ENCODE measurements around the gene BTBD2. TPM values are rescaled to one million over a fixed set of nuclear protein-coding genes. Genes with fewer than 3 reads are reported as not detected.

Gene BTBD2
- total RNA-seq, 1 donor from 2014 or later: 118 TPM

DNA sequence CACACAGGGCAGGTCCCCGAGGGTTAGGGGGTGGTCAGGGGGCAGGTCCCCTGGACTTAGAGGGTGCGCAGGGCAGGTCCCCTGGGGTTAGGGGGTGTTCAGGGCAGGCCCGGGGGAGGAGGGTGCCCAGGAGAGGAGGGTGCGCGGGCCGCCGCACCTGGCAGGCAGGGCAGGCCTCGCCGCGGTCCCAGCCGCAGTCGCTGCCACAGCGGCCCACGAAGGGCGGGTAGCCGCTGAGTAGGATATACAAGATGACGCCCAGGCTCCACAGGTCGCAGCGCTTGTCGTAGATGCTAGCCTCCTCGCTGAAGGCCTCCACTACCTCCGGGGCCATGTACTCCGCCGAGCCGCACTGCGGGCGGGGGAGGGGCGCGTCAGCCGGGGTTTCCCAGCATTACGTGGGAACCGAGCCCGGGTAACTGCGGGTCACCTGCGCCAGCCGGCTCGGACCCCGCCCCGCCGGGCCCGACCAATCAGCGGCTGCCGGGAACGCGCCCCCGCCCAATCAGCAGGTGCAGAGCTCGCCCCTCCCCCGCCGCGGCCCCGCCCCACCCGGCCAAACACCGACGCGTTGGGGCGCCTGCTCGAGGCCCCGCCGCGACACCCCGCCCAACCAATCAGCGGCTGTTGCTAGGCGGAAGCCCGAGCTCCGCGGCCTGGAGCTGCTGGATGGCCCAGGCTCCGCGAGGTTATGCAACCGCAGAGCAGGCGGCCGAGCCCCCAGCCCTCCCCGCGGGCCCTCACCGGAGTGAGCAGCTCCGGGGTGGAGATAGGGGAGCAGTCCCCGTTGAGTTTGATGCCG, 26.4 kb upstream of the BTBD2 start:
- peak overlapping the region; percentile 92 for H3K27ac Mint-ChIP-seq

DNA sequence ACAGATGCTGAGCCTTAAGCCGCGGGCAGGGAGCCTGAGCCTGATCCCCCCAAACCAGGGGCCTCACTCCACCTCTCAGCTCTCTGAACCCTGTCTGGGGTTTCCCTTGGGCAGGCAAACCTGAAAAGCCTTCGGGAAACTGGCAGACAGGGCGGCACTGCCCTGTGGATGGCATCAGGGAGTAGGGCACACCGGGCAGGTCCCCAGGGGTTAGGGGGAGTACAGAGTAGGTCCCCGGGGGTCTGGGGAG, 25.8 kb upstream of the BTBD2 start:
- Mint-ChIP-seq H3K4me1 (peaks cover 11% of the 10 kb centered on the region), H3K27ac (peak overlapping the region; percentile 92)
- TF ChIP-seq, protein P1, sequence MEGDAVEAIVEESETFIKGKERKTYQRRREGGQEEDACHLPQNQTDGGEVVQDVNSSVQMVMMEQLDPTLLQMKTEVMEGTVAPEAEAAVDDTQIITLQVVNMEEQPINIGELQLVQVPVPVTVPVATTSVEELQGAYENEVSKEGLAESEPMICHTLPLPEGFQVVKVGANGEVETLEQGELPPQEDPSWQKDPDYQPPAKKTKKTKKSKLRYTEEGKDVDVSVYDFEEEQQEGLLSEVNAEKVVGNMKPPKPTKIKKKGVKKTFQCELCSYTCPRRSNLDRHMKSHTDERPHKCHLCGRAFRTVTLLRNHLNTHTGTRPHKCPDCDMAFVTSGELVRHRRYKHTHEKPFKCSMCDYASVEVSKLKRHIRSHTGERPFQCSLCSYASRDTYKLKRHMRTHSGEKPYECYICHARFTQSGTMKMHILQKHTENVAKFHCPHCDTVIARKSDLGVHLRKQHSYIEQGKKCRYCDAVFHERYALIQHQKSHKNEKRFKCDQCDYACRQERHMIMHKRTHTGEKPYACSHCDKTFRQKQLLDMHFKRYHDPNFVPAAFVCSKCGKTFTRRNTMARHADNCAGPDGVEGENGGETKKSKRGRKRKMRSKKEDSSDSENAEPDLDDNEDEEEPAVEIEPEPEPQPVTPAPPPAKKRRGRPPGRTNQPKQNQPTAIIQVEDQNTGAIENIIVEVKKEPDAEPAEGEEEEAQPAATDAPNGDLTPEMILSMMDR (IDR thresholded peaks at IDR 0.05; ENCODE audit: unreplicated experiment): no peak

More for the DNA sequence above, 26.4 kb upstream of the BTBD2 start:
- TF ChIP-seq, protein P1 (IDR thresholded peaks at IDR 0.05; ENCODE audit: unreplicated experiment): no peak
- H3K9me3 Mint-ChIP-seq: no peaks in the 10 kb centered on the region
- DNase-seq (ENCODE audit: low spot score in 2 of 2, unreplicated experiment in 2 of 2): peak; percentile 97 to 99
- peak overlapping the region; percentile 56 for H3K4me3 Mint-ChIP-seq
- H3K36me3 Mint-ChIP-seq: peaks cover 4% of the 10 kb centered on the region
- H3K27me3 Mint-ChIP-seq (ENCODE audit: low read depth): no peaks in the 10 kb centered on the region
- H3K4me1 Mint-ChIP-seq: peaks cover 11% of the 10 kb centered on the region

DNA sequence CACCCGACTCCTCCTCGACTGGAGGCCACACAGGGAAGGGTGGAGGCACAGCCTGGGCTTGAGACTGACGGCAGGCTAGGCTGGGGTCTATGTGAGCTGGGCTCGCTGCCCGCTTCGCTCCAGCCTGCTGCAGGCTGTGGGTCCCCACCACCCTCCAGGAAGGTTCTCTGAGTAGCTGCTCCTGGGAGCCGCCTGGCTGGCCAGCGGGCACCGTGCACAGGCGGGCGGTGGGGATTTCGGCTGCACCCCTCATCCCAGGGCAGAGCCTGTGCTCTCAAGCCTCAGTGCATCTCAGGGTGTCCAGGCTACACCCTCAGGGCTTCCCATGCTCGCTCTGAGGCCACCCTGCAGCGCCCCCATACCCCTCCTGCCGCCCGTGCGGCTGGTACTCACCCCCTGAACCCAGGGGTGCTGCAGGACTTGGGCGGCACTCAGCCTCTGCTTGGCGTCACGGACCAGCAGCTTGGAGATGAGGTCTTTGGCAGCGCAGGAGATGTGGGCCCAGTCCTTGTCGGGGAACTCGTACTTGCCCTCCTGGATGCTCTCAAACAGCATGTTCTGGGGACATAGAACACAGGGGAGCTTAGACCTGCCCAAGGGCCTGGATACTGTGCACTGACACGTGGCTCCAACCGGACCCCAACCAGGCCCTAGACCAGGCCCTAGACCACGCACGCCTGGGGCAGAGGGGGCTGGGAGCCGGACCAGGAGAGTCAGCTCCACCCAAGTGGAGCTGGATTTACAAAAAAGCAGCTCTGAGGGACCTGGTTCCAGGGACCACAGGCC, 25.3 kb upstream of the BTBD2 start:
- peaks cover 11% of the 10 kb centered on the region for H3K4me1 Mint-ChIP-seq

More for the DNA sequence above, 25.8 kb upstream of the BTBD2 start:
- Mint-ChIP-seq H3K36me3 (peaks cover 4% of the 10 kb centered on the region), H3K9me3 (no peaks in the 10 kb centered on the region), H3K27me3 (ENCODE audit: low read depth) (no peaks in the 10 kb centered on the region), H3K4me3 (peak overlapping the region; percentile 47)
- DNase-seq (ENCODE audit: low spot score in 2 of 2, unreplicated experiment in 2 of 2): no peak

DNA sequence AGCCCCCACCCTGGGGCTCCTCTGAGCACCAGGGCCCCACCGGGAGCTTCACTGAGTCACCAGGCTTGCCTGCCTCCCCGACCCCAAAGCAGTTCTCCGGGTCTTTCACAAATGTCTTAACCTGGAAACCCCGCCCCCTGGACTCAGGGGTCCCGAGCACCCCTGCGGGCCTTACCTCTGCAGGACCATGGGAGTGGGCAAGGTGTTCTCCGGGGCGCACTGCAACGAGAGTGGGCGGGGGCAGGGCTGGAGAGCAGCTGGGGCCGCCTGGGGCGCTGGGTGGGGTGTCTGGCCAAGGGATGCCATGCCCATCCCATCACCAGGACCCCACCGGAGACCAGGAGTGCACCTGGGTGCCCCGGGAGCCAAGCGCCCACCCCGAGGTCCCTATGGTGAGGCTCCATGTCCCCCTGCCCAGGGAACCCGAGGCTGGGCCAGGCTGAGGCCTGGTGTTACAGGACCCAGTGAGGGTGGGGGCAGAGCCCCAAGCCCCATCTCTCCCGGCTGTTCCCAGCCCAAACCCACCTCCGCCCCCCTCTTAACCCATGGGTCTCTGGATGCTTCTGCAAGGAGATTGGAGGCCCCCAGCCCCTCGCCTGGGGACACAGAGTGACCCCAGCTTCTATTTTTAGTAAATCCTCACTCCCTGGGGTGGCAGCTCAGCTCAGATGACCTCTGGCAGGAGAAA, 24.6 kb upstream of the BTBD2 start:
- peak overlapping the region; percentile 34 for H3K27ac Mint-ChIP-seq
- no peak overlapping the region for H3K4me3 Mint-ChIP-seq
- H3K9me3 Mint-ChIP-seq: no peaks in the 10 kb centered on the region
- no peak for DNase-seq (ENCODE audit: low spot score in 2 of 2, unreplicated experiment in 2 of 2)
- peaks cover 4% of the 10 kb centered on the region for H3K36me3 Mint-ChIP-seq
- peaks cover 11% of the 10 kb centered on the region for H3K4me1 Mint-ChIP-seq
- no peaks in the 10 kb centered on the region for H3K27me3 Mint-ChIP-seq (ENCODE audit: low read depth)
- TF ChIP-seq, protein P1 (IDR thresholded peaks at IDR 0.05; ENCODE audit: unreplicated experiment): no peak

More for the DNA sequence above, 25.3 kb upstream of the BTBD2 start:
- peak overlapping the region; percentile 92 for H3K27ac Mint-ChIP-seq
- no peak for DNase-seq (ENCODE audit: low spot score in 2 of 2, unreplicated experiment in 2 of 2)
- H3K27me3 Mint-ChIP-seq (ENCODE audit: low read depth): no peaks in the 10 kb centered on the region
- TF ChIP-seq, protein P1 (IDR thresholded peaks at IDR 0.05; ENCODE audit: unreplicated experiment): no peak
- peaks cover 4% of the 10 kb centered on the region for H3K36me3 Mint-ChIP-seq
- H3K4me3 Mint-ChIP-seq: peak overlapping the region; percentile 47
- H3K9me3 Mint-ChIP-seq: no peaks in the 10 kb centered on the region

DNA sequence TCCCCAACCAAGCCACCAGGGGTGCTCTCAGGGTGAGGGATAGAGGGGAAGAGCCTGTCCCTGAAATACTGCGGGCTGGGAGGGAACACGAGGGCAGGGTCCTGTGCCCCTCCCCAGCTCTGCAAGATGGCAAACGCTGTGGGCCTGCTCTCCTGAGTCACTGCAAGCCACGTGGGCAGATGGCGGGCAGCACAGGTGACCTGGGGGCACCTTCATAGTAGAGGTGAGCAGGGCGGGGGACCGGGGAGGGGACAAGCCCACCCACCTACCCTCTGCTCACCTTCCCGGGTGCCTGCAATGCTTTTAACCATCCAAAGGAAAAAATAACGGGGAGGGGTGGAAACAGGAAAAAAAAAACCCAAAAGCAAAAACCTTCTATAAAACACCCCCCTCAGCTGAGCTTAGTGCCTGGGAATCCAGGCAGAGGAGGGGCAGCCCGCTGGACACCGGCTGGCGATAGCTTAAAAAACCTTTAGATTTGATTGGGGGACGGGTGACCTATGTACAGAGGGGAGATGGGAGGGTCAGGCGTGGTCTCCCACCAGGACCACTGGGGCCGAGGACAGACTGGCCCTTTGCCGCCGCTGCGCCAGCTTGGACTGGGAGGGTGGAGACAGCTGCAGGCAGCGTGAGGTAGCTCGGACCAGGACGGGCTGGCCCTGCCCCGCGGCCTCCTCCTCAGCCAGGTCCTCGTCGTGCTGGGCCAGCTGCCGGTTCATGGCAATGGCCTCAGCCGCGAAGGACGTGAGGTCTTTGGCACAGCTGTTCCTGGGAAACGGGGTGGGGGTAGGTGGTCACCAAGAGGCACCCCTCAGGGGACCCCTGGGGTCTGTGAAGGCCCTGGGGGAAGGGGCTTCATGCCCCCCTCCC, 23.8 kb upstream of the BTBD2 start:
- Mint-ChIP-seq H3K4me3 (no peak overlapping the region), H3K27ac (peak overlapping the region; percentile 34), H3K4me1 (peaks cover 11% of the 10 kb centered on the region), H3K9me3 (no peaks in the 10 kb centered on the region), H3K27me3 (ENCODE audit: low read depth) (no peaks in the 10 kb centered on the region), H3K36me3 (peaks cover 4% of the 10 kb centered on the region)
- TF ChIP-seq, protein P1 (IDR thresholded peaks at IDR 0.05; ENCODE audit: unreplicated experiment): no peak
- DNase-seq (ENCODE audit: low spot score in 2 of 2, unreplicated experiment in 2 of 2): no peak
